GM12878 (cell line): Measurements from ENCODE around the gene UBAC2. TPM values are rescaled to one million over a fixed set of nuclear protein-coding genes. Genes with fewer than 3 reads are reported as not detected.

ENCODE experiments used
- ATAC-seq: fragments of 200-7000 bp; cut with Tn5 transposase; 3 replicates; pipeline ENCODE4 v1.9.1; 2020; ENCODE audit warnings: mild to moderate bottlenecking, moderate library complexity
- BruUV-seq: library from RNA; stranded (reverse); fragments of 400-500 nt; replicated peaks from 2 replicates; lab custom pipeline; 2021; lab: Mats Ljungman, UMichigan
- CTCF ChIA-PET: fragments of 300-600 bp; sonication (Branson Sonifier 250); formaldehyde crosslinking; extraction: SDS; loops from one replicate; lab custom pipeline; 2021; ENCODE audit warnings: inconsistent platforms; lab: Yijun Ruan, JAX
- POLR2A ChIA-PET: fragments of 350-600 bp; formaldehyde crosslinking; extraction: SDS; loops from one replicate; lab custom pipeline; 2021; ENCODE audit warnings: inconsistent platforms; lab: Charles Lee
- RAD21 ChIA-PET: fragments of 300-600 bp; sonication (Branson Sonifier 250); formaldehyde crosslinking; loops from one replicate; lab custom pipeline; 2023; ENCODE audit warnings: antibody characterized with exemption; ENCODE audit not compliant: unreplicated experiment; lab: Charles Lee
- SMC1A ChIA-PET: fragments of 300-600 bp; sonication (Branson Sonifier 250); formaldehyde crosslinking; loops from one replicate; lab custom pipeline; 2023; ENCODE audit not compliant: unreplicated experiment, uncharacterized antibody; lab: Charles Lee
- DNase-seq: peaks from one replicate; pipeline ENCODE4 v3.0.0-alpha.2; 2011; ENCODE audit warnings: low read depth, low spot score
- FAIRE-seq: peaks from 3 replicates; lab custom pipeline; 2011; peaks lifted over from hg19 to GRCh38; lab: Jason Lieb, UNC
- H2AFZ ChIP-seq: 2 replicates; pipeline ENCODE4 v1.6.0; 2011; ENCODE audit warnings: low read depth, low read length, control low read depth; ENCODE audit not compliant: control insufficient read depth
- H3K27ac ChIP-seq: 2 replicates; pipeline ENCODE4 v1.5.1; 2011; ENCODE audit warnings: control low read depth; ENCODE audit not compliant: control insufficient read depth, insufficient read depth
- H3K27me3 ChIP-seq, 2 experiments: replicated peaks in 1 of 2; 2 replicates each; pipeline versions ENCODE4 v1.6.0 to v1.6.1; 2011; ENCODE audit warnings: low read length in 1 of 2; ENCODE audit not compliant: control insufficient read depth in 2 of 2, insufficient read depth in 2 of 2
- H3K36me3 ChIP-seq, 2 experiments: 2 replicates each; pipeline ENCODE4 v1.5.1; 2011; ENCODE audit warnings: low read length in 1 of 2; ENCODE audit not compliant: control insufficient read depth in 2 of 2, insufficient read depth in 2 of 2
- H3K4me1 ChIP-seq: 2 replicates; pipeline ENCODE4 v1.6.1; 2011; ENCODE audit warnings: mild to moderate bottlenecking, low read length, moderate library complexity, mixed read lengths; ENCODE audit not compliant: control insufficient read depth, insufficient read depth
- H3K4me2 ChIP-seq: 2 replicates; pipeline ENCODE4 v1.6.0; 2011; ENCODE audit warnings: control low read depth; ENCODE audit not compliant: control insufficient read depth, insufficient read depth
- H3K4me3 ChIP-seq: fragments of 200-600 bp; sonication (generic); 2 replicates; pipeline ENCODE4 v1.5.1; 2016
- H3K79me2 ChIP-seq: 2 replicates; pipeline ENCODE4 v1.6.0; 2011; ENCODE audit warnings: low read length; ENCODE audit not compliant: control insufficient read depth, insufficient read depth
- H3K9ac ChIP-seq: 2 replicates; pipeline ENCODE4 v1.8.0; 2011; ENCODE audit warnings: low read length, control low read depth, mixed read lengths; ENCODE audit not compliant: control insufficient read depth, insufficient read depth
- H3K9me3 ChIP-seq: replicated peaks from 3 replicates; pipeline ENCODE4 v1.5.1; 2011; ENCODE audit warnings: mild to moderate bottlenecking, low read length; ENCODE audit not compliant: control insufficient read depth, insufficient read depth
- H4K20me1 ChIP-seq: 2 replicates; pipeline ENCODE4 v1.6.0; 2011; ENCODE audit not compliant: control insufficient read depth, insufficient read depth
- ATF7 ChIP-seq: fragments of 450-650 bp; IDR thresholded peaks from 2 replicates; pipeline ENCODE4 v1.6.1; 2016; ENCODE audit warnings: low read depth, mild to moderate bottlenecking
- CREB1 ChIP-seq: IDR thresholded peaks from 2 replicates; pipeline ENCODE4 v1.6.1; 2012; ENCODE audit warnings: low read depth, mild to moderate bottlenecking, inconsistent platforms
- CUX1 ChIP-seq: IDR thresholded peaks from 2 replicates; pipeline ENCODE4 v1.6.1; 2012; ENCODE audit warnings: improper control_type of control experiment, low read depth, low read length; ENCODE audit not compliant: insufficient replicate concordance
- E4F1 ChIP-seq: fragments of 450-650 bp; IDR thresholded peaks from 2 replicates; pipeline ENCODE4 v1.6.1; 2018; ENCODE audit warnings: borderline replicate concordance, mild to moderate bottlenecking; ENCODE audit not compliant: partially characterized antibody
- FOXM1 ChIP-seq: IDR thresholded peaks from 2 replicates; pipeline ENCODE4 v1.6.1; 2012; ENCODE audit warnings: low read depth, mild to moderate bottlenecking, inconsistent platforms, low read length, moderate library complexity
- IRF4 ChIP-seq: IDR thresholded peaks from 2 replicates; pipeline ENCODE4 v1.6.1; 2011; ENCODE audit warnings: low read depth, low read length
- JUNB ChIP-seq: IDR thresholded peaks from 2 replicates; pipeline ENCODE4 v1.6.1; 2016; ENCODE audit warnings: antibody characterized with exemption, mild to moderate bottlenecking
- MTA2 ChIP-seq: fragments of 450-650 bp; IDR thresholded peaks from 2 replicates; pipeline ENCODE4 v1.6.1; 2016; ENCODE audit warnings: low read depth, mild to moderate bottlenecking, moderate library complexity
- NR2F1 ChIP-seq: fragments of 450-650 bp; conservative IDR thresholded peaks from 2 replicates; pipeline ENCODE4 v1.6.1; 2017; ENCODE audit warnings: mild to moderate bottlenecking
- POLR2AphosphoS2 ChIP-seq: IDR thresholded peaks from 2 replicates; pipeline ENCODE4 v1.6.1; 2011; ENCODE audit warnings: low read depth, mild to moderate bottlenecking, low read length, improper control_type of control experiment, moderate library complexity
- POU2F2 ChIP-seq: IDR thresholded peaks from 3 replicates; pipeline ENCODE4 v1.6.1; 2011; ENCODE audit warnings: low read depth, mild to moderate bottlenecking, low read length, borderline replicate concordance
- RAD21 ChIP-seq: IDR thresholded peaks from 2 replicates; pipeline ENCODE4 v1.6.1; 2011; ENCODE audit warnings: mild to moderate bottlenecking, low read depth, low read length, moderate library complexity; ENCODE audit not compliant: insufficient read depth
- TBL1XR1 ChIP-seq: IDR thresholded peaks from 2 replicates; pipeline ENCODE4 v1.6.1; 2012; ENCODE audit warnings: low read depth, low read length, improper control_type of control experiment
- WGBS: methylation state at CpG from one replicate; pipeline ENCODE4 v1.1.6; 2016; ENCODE audit warnings: low lambda C conversion rate; ENCODE audit not compliant: insufficient replicate concordance, insufficient coverage; ENCODE audit errors: missing lambda C conversion rate; 5-methylcytosine and 5-hydroxymethylcytosine counted together
- in situ Hi-C: fragments of 300-500 bp; cut with MboI; formaldehyde crosslinking; loops from 9 replicates; pipeline ENCODE4 v1.14.3; 2018; ENCODE audit warnings: mixed read lengths
- intact Hi-C: fragments of 100-400 bp; cut with micrococcal nuclease; formaldehyde crosslinking; loops from one replicate; pipeline ENCODE4 v1.14.2; 2022; ENCODE audit not compliant: unreplicated experiment
- polyA plus RNA-seq, 11 experiments: library from polyadenylated mRNA; depleted of rRNA in 4 of 11; unstranded in 6 of 11; stranded (reverse) in 5 of 11; fragments of >200 nt; fragmentation: Nextera tagmentation in 4 of 11; fragmentation: Illumina TruSeq in 1 of 11; extraction: Ambion mirVana in 4 of 11; extraction: Trizol in 1 of 11; gene quantifications; 1 replicate in 1 of 11; 2 replicates in 10 of 11; pipeline versions ENCODE4 v1.2.1 to v1.2.3, GENCODE V29; 2011 to 2016; ENCODE audit warnings: inconsistent platforms in 2 of 11, missing spikeins in 2 of 11, low read depth in 1 of 11
- total RNA-seq, 4 experiments: library from RNA; depleted of rRNA in 3 of 4; stranded (reverse); fragments of >200 nt in 3 of 4; fragmentation: Illumina TruSeq in 1 of 4; extraction: Trizol in 1 of 4; gene quantifications; 2 replicates each; pipeline versions ENCODE4 v1.2.1 to v1.2.3, GENCODE V29; 2013 to 2021

The UBAC2 gene
- total and polyA plus RNA-seq, 10 of the 15 experiments (the other 5 are each of a cell fraction or from before 2014, with no cell fraction given), result 3.0 to 54.6 (median 17.4) TPM

GRCh38 chr13:99246100-99246499 is 45.4 kb downstream of the UBAC2 start:
- no TSS peak for BruUV-seq
- no peak for ATAC-seq
- no peak for DNase-seq
- ChIA-PET POLR2A (no interaction called here), RAD21 (interaction anchor here (1.7 kb wide), 1 partner anchor 70 kb away, joined by 3 read pairs; no protein-coding TSS in a partner anchor), SMC1A (interaction anchor here (0.7 to 1.9 kb wide), 3 partner anchors 13 to 41 kb away, joined by 3 to 4 read pairs (median 4); no protein-coding TSS in a partner anchor), CTCF (interaction anchor here (0.7 to 1.8 kb wide), 2 partner anchors 20 to 70 kb away, joined by 3 to 5 read pairs; no protein-coding TSS in a partner anchor)
- no peaks in the 10 kb centered on the region for H3K4me1 ChIP-seq
- FAIRE-seq, result no peak
- H3K4me3 ChIP-seq, result no peak overlapping the region
- TF ChIP-seq JUNB (no peak), FOXM1 (no peak), NR2F1 (no peak), IRF4 (no peak), POLR2AphosphoS2 (no peak), E4F1 (no peak), ATF7 (no peak), RAD21 (no peak), TBL1XR1 (no peak), MTA2 (no peak), CUX1 (no peak), POU2F2 (no peak), CREB1 (no peak)
- 90% methylated on average over 1 of the region's 1 CpG for WGBS
- in situ Hi-C loops (no loop called here), intact Hi-C loops (no loop called here)
- no peak overlapping the region for H2AFZ ChIP-seq
- H3K9me3 ChIP-seq, result 0 out of 3 replicates have a peak, but pooled peaks cover 2% of the 10 kb centered on the region
- no peaks in the 10 kb centered on the region for H3K79me2 ChIP-seq
- H3K27me3 ChIP-seq, result no peaks in the 10 kb centered on the region
- no peak overlapping the region for H3K27ac ChIP-seq
- peaks cover 0 to 5% of the 10 kb centered on the region in 2 experiments; a peak in 1 of 4 replicates for H3K36me3 ChIP-seq
- H3K9ac ChIP-seq, result no peak overlapping the region
- no peaks in the 10 kb centered on the region for H4K20me1 ChIP-seq
- no peak overlapping the region for H3K4me2 ChIP-seq
